ENCODE results near the gene PERP. TPM values are rescaled to one million over a fixed set of nuclear protein-coding genes. Genes with fewer than 3 reads are reported as not detected.
"Not testable (repeated sequence)": the region's sequence is repeated elsewhere in the genome, so short reads cannot be mapped to it uniquely, and the experiment has no call there.

PERP gene
- total and polyA plus RNA-seq, 2 of the 8 experiments (the other 6 are each of a cell fraction or from before 2014, with no cell fraction given) = 21.0 to 26.7 TPM

- H3K4ac ChIP-seq (replicated peaks; ENCODE audit: insufficient read length, low read depth, low read length); H4K91ac ChIP-seq (replicated peaks; ENCODE audit: insufficient read length, low read length); H3K79me2 ChIP-seq (ENCODE audit: control insufficient read depth in 1 of 2, insufficient read depth in 2 of 2, low read length in 2 of 2); H3K18ac ChIP-seq (ENCODE audit: extremely low read depth, low read length); H3K56ac ChIP-seq (replicated peaks; ENCODE audit: insufficient read length, low read depth, low read length); H3K14ac ChIP-seq (ENCODE audit: insufficient read length); H2BK15ac ChIP-seq (ENCODE audit: low read length); H2BK12ac ChIP-seq (ENCODE audit: low read depth, low read length); H3K4me2 ChIP-seq (ENCODE audit: insufficient read depth in 1 of 2, low read depth in 2 of 2, low read length in 2 of 2); H3K4me3 ChIP-seq (ENCODE audit: extremely low read depth in 1 of 4, insufficient read depth in 2 of 4, low read depth in 3 of 4, low read length in 4 of 4); H3K27ac ChIP-seq (ENCODE audit: low read depth, low read length); POLR2A ChIA-PET (ENCODE audit: partially characterized antibody); H3K23ac ChIP-seq (ENCODE audit: insufficient read length); DNase-seq (ENCODE audit: low read depth in 1 of 2, low spot score in 2 of 2); H3K23me2 ChIP-seq (ENCODE audit: low read depth, low read length); H3K4me1 ChIP-seq (replicated peaks in 1 of 4; ENCODE audit: control insufficient read depth in 3 of 4, insufficient read depth in 4 of 4, low read length in 3 of 4); H2AFZ ChIP-seq (ENCODE audit: low read length); H3K79me1 ChIP-seq (ENCODE audit: low read depth, low read length); H4K20me1 ChIP-seq (replicated peaks in 1 of 2; ENCODE audit: control insufficient read depth in 1 of 2, insufficient read depth in 2 of 2, low read length in 2 of 2); H2AK5ac ChIP-seq (ENCODE audit: low read depth, low read length); H3K9me3 ChIP-seq (ENCODE audit: insufficient read depth in 2 of 2, low read depth in 1 of 2, low read length in 1 of 2); H2BK120ac ChIP-seq (replicated peaks; ENCODE audit: low read depth, low read length); H4K8ac ChIP-seq (ENCODE audit: extremely low read depth, insufficient read depth, low read length); H2BK5ac ChIP-seq (ENCODE audit: low read depth, low read length); FAIRE-seq; H3K9ac ChIP-seq (replicated peaks in 1 of 4; ENCODE audit: extremely low read depth in 1 of 4, low read depth in 3 of 4, low read length in 3 of 4); H3K27me3 ChIP-seq (replicated peaks in 1 of 4; ENCODE audit: control insufficient read depth in 3 of 4, extremely low read depth in 1 of 4, insufficient read depth in 3 of 4, low read length in 3 of 4); H3K36me3 ChIP-seq (ENCODE audit: control insufficient read depth in 2 of 4, insufficient read depth in 4 of 4, low read length in 3 of 4); H2BK20ac ChIP-seq (ENCODE audit: low read length); H4K5ac ChIP-seq (ENCODE audit: insufficient read length, low read depth, low read length): not testable (repeated sequence)
- 88% methylated on average over 1 of the region's 1 CpG; no CpG with 5 or more reads in 1 of the 2 experiments for WGBS, 2 experiments (ENCODE audit: extremely low coverage in 1 of 2, insufficient coverage in 1 of 2, insufficient read length in 1 of 2, insufficient replicate concordance in 2 of 2, low coverage in 1 of 2, low lambda C conversion rate in 2 of 2, missing lambda C conversion rate in 1 of 2)
- CTCF ChIA-PET (ENCODE audit: partially characterized antibody) = interaction anchor here (1.0 to 7.1 kb wide), 6 partner anchors 11 to 573 kb away, joined by 3 to 111 read pairs (median 20); partner anchors contain the start of gene HEBP2
Measured at GRCh38 chr6:138119229-138119628, 12.0 kb upstream of the PERP start.
